Posterior vena cava (tissue), 2 donors: Measurements from ENCODE around the gene HPN. TPM values are rescaled to one million over a fixed set of nuclear protein-coding genes. Genes with fewer than 3 reads are reported as not detected.
A peak's percentile ranks its signal among the peaks of the same experiment; 100 is the strongest.
"Not testable (repeated sequence)": the region's sequence is repeated elsewhere in the genome, so short reads cannot be mapped to it uniquely, and the experiment has no call there.

ENCODE experiments used
- DNase-seq: peaks from one replicate; pipeline ENCODE4 v3.0.0-alpha.2; 2020; ENCODE audit warnings: low spot score
- intact Hi-C, 2 donors: fragments of 100-400 bp; cut with DNase I; formaldehyde crosslinking; loops; one replicate each; pipeline versions ENCODE4 v1.14.1 to v1.14.2; 2022 to 2023
- total RNA-seq, 2 donors: library from RNA; stranded (reverse); fragmentation: NEBNext Ultra II Directional; extraction: Animal tissue kit (Norgen Biotek cat#: 25700); gene quantifications; one replicate each; pipeline ENCODE4 v1.2.1, GENCODE V29; 2021
- donor health status: DM: yes; HTN: yes; CAD: no.
- donor health status: DM: yes; HTN: yes; CAD: no.

Gene HPN
- total RNA-seq, 2 donors from 2014 or later: 1.00 to 1.7 TPM

GRCh38 chr19:35006999-35007365 is 34.5 kb upstream of the HPN start:
- DNase-seq: peak; percentile 55

GRCh38 chr19:35007427-35007826 is 34.1 kb upstream of the HPN start:
- intact Hi-C loops, DNase-seq: not testable (repeated sequence)

More at GRCh38 chr19:35006999-35007365, 34.5 kb upstream of the HPN start:
- intact Hi-C loops: no loop called here

GRCh38 chr19:35008891-35009341 is 32.6 kb upstream of the HPN start:
- no peak for DNase-seq

GRCh38 chr19:35009424-35010415 is 31.8 kb upstream of the HPN start:
- intact Hi-C loops: loop anchor here in 1 of 2 donors (5.0 kb wide), 1 partner anchor 37 kb away; no protein-coding TSS in a partner anchor
- DNase-seq: no peak

More at GRCh38 chr19:35008891-35009341, 32.6 kb upstream of the HPN start:
- intact Hi-C loops: no loop called here

GRCh38 chr19:35011091-35011689 is 30.3 kb upstream of the HPN start:
- DNase-seq: no peak
- intact Hi-C loops: loop anchor here in 1 of 2 donors (5.0 kb wide), 1 partner anchor 39 kb away; no protein-coding TSS in a partner anchor

- no peak for DNase-seq
- intact Hi-C loops: loop anchor here in 1 of 2 donors (5.0 kb wide), 1 partner anchor 40 kb away; no protein-coding TSS in a partner anchor
Observed at GRCh38 chr19:35011737-35012682, 29.5 kb upstream of the HPN start.

- intact Hi-C loops: loop anchor here in 1 of 2 donors (5.0 kb wide), 1 partner anchor 41 kb away; no protein-coding TSS in a partner anchor
- peak; percentile 94 for DNase-seq
Observed at GRCh38 chr19:35013041-35013819, 28.3 kb upstream of the HPN start.

- DNase-seq: no peak
- intact Hi-C loops: loop anchor here (2.0 to 5.0 kb wide), 2 partner anchors 41 to 42 kb away; no protein-coding TSS in a partner anchor
Observed at GRCh38 chr19:35013820-35014754, 27.4 kb upstream of the HPN start.

- DNase-seq: not testable (repeated sequence)
- intact Hi-C loops: loop anchor here (2.0 to 5.0 kb wide), 2 partner anchors 42 kb away; no protein-coding TSS in a partner anchor
Observed at GRCh38 chr19:35014774-35015173, 26.7 kb upstream of the HPN start.

GRCh38 chr19:35015270-35015953 is 26.1 kb upstream of the HPN start:
- DNase-seq: no peak
- intact Hi-C loops: loop anchor here in 1 of 2 donors (2.0 kb wide), 1 partner anchor 43 kb away; no protein-coding TSS in a partner anchor

- DNase-seq: no peak
- intact Hi-C loops: loop anchor here in 1 of 2 donors (2.0 kb wide), 1 partner anchor 43 kb away; no protein-coding TSS in a partner anchor
Observed at GRCh38 chr19:35015954-35016351, 25.6 kb upstream of the HPN start.

GRCh38 chr19:35017507-35017906 is 24.0 kb upstream of the HPN start:
- intact Hi-C loops: no loop called here
- no peak for DNase-seq

GRCh38 chr19:35018379-35018778 is 23.1 kb upstream of the HPN start:
- DNase-seq: no peak
- intact Hi-C loops: no loop called here

- DNase-seq: no peak
- intact Hi-C loops: no loop called here
Observed at GRCh38 chr19:35019144-35019543, 22.4 kb upstream of the HPN start.

- intact Hi-C loops: no loop called here
- no peak for DNase-seq
Observed at GRCh38 chr19:35021016-35021415, 20.5 kb upstream of the HPN start.

GRCh38 chr19:35021596-35021995 is 19.9 kb upstream of the HPN start:
- DNase-seq: no peak
- intact Hi-C loops: no loop called here
